ENCODE measurements around the gene DCAF11.

DNA sequence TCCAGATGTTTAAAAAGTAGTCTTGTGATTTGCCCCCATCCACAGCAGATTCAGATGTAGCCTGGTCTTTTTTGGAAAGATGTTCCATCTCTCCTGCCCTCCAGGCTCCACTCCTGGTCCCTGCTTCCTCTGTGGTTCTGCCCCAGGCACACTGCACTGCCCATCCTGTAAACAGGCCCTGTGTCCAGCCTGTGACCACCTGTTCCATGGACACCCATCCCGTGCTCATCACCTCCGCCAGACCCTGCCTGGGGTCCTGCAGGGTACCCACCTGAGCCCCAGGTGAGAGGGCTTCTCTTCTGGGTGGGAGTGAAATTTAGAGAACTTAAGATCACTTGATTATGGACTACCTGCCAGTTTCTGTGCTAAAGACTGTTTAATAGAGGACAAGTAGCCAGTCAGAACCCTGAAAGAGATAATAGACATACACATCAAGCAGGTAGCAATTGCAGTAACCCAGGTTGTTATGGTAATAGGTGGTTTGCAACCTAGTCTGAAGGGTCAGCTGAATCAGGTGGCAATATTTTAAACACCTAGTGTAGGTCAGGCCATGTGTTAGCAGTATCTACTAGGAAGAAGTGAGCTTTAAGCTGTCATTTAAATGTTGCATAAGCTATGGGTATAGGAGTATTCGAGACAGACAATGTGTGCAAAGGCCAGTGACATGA, 34.9 kb downstream of the DCAF11 start:
- TF ChIP-seq CTCF (conservative IDR thresholded peaks at IDR 0.05), result no peak
- no peak for TF ChIP-seq EZH2 (IDR thresholded peaks at IDR 0.05; ENCODE audit: low read depth)

Data from PC-9 (cell line).